Prostate gland (tissue), 2 donors: ENCODE data around the gene ELL3. TPM values are rescaled to one million over a fixed set of nuclear protein-coding genes. Genes with fewer than 3 reads are reported as not detected.
"Not testable (repeated sequence)": the region's sequence is repeated elsewhere in the genome, so short reads cannot be mapped to it uniquely, and the experiment has no call there.

Experiments used
- DNase-seq: peaks from one replicate; pipeline ENCODE4 v3.0.0-alpha.2; 2019; ENCODE audit warnings: low spot score
- H3K27ac ChIP-seq, 2 donors: fragments of 200-600 bp; sonication (generic); 2 replicates each; pipeline ENCODE4 v1.5.1; 2017 to 2019
- H3K27me3 ChIP-seq: fragments of 200-600 bp; sonication (generic); replicated peaks from 2 replicates; pipeline ENCODE4 v1.5.1; 2019; ENCODE audit not compliant: insufficient read depth
- H3K36me3 ChIP-seq, 2 donors: fragments of 200-600 bp; sonication (generic); 1 replicate in 1 of 2; 2 replicates in 1 of 2; pipeline versions ENCODE4 v1.5.1 to v1.8.1; 2017 to 2019
- H3K4me1 ChIP-seq: fragments of 200-600 bp; sonication (generic); replicated peaks from 2 replicates; pipeline ENCODE4 v1.5.1; 2019
- H3K4me3 ChIP-seq, 2 donors: fragments of 200-600 bp; sonication (generic); 2 replicates each; pipeline ENCODE4 v1.5.1; 2017 to 2019
- H3K9me3 ChIP-seq: fragments of 200-600 bp; sonication (generic); 2 replicates; pipeline ENCODE4 v1.5.1; 2017
- POLR2A ChIP-seq: fragments of 450-650 bp; IDR thresholded peaks from one replicate; pipeline ENCODE4 v1.6.1; 2016; ENCODE audit warnings: antibody characterized with exemption, mild to moderate bottlenecking
- POLR2AphosphoS5 ChIP-seq: sonication (generic); formaldehyde crosslinking; IDR thresholded peaks from one replicate; pipeline ENCODE4 v1.6.1; 2017; ENCODE audit warnings: antibody characterized with exemption
- WGBS: methylation state at CpG from one replicate; pipeline ENCODE4 v1.1.5; 2018; 5-methylcytosine and 5-hydroxymethylcytosine counted together
- intact Hi-C: fragments of 100-400 bp; cut with DNase I; formaldehyde crosslinking; loops from one replicate; pipeline ENCODE4 v1.14.2; 2022
- total RNA-seq, 2 donors: library from RNA; depleted of rRNA; stranded (reverse); fragments of >200 nt; gene quantifications; one replicate each; pipeline ENCODE4 v1.1.0, GENCODE V29; 2016
- TF ChIP-seq, protein P1 (sequence below), 4 experiments: fragments of 200-600 bp in 2 of 4; fragments of 450-650 bp in 2 of 4; sonication (generic) in 2 of 4; IDR thresholded peaks; 1 replicate in 3 of 4; 2 replicates in 1 of 4; pipeline ENCODE4 v1.5.1; 2016 to 2019; ENCODE audit warnings: antibody characterized with exemption in 4 of 4, mild to moderate bottlenecking in 2 of 4, moderate library complexity in 2 of 4

ELL3 gene
- 1 to 10 TPM; 4.7 to 7.7 TPM for total RNA-seq

GRCh38 chr15:43776718-43777266 is at the start of gene ELL3:
TSS of gene ELL3 (minus strand) at chr15:43776966. CDS start at chr15:43776901, 65 bp downstream.
- no peaks in the 10 kb centered on the region for H3K9me3 ChIP-seq
- peak within 1 kb of the TSS; percentile 54 to 56 for H3K4me3 ChIP-seq
- peak within 1 kb of the TSS; percentile 93 to 97 for H3K27ac ChIP-seq
- H3K27me3 ChIP-seq, result no peaks in the 10 kb centered on the region
- WGBS, result 2% methylated on average over 35 of the region's 41 CpGs
- intact Hi-C loops, result no loop called here
- no peaks in the 10 kb centered on the region for H3K4me1 ChIP-seq
- no peak for TF ChIP-seq POLR2AphosphoS5
- TF ChIP-seq, protein P1, sequence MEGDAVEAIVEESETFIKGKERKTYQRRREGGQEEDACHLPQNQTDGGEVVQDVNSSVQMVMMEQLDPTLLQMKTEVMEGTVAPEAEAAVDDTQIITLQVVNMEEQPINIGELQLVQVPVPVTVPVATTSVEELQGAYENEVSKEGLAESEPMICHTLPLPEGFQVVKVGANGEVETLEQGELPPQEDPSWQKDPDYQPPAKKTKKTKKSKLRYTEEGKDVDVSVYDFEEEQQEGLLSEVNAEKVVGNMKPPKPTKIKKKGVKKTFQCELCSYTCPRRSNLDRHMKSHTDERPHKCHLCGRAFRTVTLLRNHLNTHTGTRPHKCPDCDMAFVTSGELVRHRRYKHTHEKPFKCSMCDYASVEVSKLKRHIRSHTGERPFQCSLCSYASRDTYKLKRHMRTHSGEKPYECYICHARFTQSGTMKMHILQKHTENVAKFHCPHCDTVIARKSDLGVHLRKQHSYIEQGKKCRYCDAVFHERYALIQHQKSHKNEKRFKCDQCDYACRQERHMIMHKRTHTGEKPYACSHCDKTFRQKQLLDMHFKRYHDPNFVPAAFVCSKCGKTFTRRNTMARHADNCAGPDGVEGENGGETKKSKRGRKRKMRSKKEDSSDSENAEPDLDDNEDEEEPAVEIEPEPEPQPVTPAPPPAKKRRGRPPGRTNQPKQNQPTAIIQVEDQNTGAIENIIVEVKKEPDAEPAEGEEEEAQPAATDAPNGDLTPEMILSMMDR (IDR thresholded peaks at IDR 0.05), result no peak
- TF ChIP-seq POLR2A, result peak; percentile 83
- H3K36me3 ChIP-seq, result no peaks in the 10 kb centered on the region
- peak; percentile 83 for DNase-seq

GRCh38 chr15:43826029-43826507 is 49.3 kb upstream of the ELL3 start:
- no peaks in the 10 kb centered on the region for H3K27me3 ChIP-seq
- intact Hi-C loops, result no loop called here
- DNase-seq, result no peak
- TF ChIP-seq POLR2A (no peak), POLR2AphosphoS5 (no peak)
- TF ChIP-seq, protein P1 (IDR thresholded peaks at IDR 0.05), result no peak
- no peaks in the 10 kb centered on the region for H3K36me3 ChIP-seq
- 97% methylated on average over 11 of the region's 11 CpGs for WGBS
- H3K4me3 ChIP-seq, result peak overlapping the region; percentile 31 to 43
- H3K9me3 ChIP-seq, result no peaks in the 10 kb centered on the region
- peaks cover 7% of the 10 kb centered on the region for H3K4me1 ChIP-seq
- peak overlapping the region; percentile 74 to 77 for H3K27ac ChIP-seq

DNA sequence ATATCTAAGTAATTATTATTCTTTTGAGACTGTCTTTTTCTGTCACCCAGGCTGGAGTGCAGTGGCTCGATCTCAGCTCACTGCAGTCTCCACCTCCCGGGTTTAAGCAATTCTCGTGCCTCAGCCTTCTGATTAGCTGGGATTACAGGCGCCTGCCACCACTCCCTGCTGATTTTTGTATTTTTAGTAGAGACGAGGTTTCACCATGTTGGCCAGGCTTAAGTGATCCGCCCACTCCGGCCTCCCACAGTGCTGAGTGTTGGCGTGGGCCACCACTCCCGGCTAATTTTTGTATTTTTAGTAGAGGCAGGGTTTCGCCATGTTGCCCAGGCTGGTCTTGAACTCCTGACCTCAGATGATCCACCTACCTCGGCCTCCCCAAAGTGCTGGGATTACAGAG is 48.5 kb upstream of the ELL3 start:
- intact Hi-C loops, H3K4me1 ChIP-seq, H3K27me3 ChIP-seq, H3K36me3 ChIP-seq, DNase-seq, H3K4me3 ChIP-seq, H3K9me3 ChIP-seq, H3K27ac ChIP-seq: not testable (repeated sequence)
- 94% methylated on average over 11 of the region's 11 CpGs for WGBS

- Histone ChIP-seq H3K27ac (peak within 1 kb of the TSS; percentile 90 to 91), H3K4me1 (peaks cover 7% of the 10 kb centered on the region), H3K4me3 (peak within 1 kb of the TSS; percentile 75 to 76), H3K36me3 (no peaks in the 10 kb centered on the region), H3K9me3 (no peaks in the 10 kb centered on the region), H3K27me3 (no peaks in the 10 kb centered on the region)
- intact Hi-C loops, result no loop called here
- 7% methylated on average over 46 of the region's 46 CpGs for WGBS
- DNase-seq, result peak; percentile 98
- TF ChIP-seq, protein P1 (IDR thresholded peaks at IDR 0.05), result peak in 1 of 4 experiments; percentile 17
- TF ChIP-seq POLR2AphosphoS5 (peak; percentile 100), POLR2A (peak; percentile 80)
Observed at GRCh38 chr15:43824302-43825246, 47.8 kb upstream of the ELL3 start, which contains the start of gene MFAP1. TSS of gene MFAP1 (minus strand) at chr15:43824690. CDS start at chr15:43824569, 121 bp downstream.

DNA sequence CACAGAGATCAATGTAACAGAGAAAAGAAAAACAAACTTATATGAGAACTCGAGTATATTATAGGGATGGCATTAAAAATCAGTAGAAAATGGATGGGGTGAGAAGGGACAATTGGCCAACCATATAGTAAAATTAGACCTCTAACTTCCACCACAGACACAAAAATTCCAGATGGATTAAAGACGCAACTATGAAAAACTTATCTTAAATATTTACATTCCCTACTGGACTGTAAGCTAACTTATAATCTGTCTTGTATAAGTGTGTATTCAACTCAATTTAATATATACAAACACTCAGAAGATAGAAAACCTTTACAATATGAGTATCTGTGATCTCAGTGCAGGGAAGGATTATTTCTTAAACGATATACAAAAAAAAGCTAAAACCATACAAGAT is 44.7 kb upstream of the ELL3 start:
- Histone ChIP-seq H3K27me3 (no peaks in the 10 kb centered on the region), H3K4me1 (peaks cover 7% of the 10 kb centered on the region), H3K27ac (no peak overlapping the region), H3K9me3 (no peaks in the 10 kb centered on the region), H3K4me3 (no peak overlapping the region), H3K36me3 (no peaks in the 10 kb centered on the region)
- WGBS, result 63% methylated on average over 3 of the region's 3 CpGs
- no peak for DNase-seq
- TF ChIP-seq POLR2AphosphoS5, result no peak
- no peak for TF ChIP-seq POLR2A
- TF ChIP-seq, protein P1 (IDR thresholded peaks at IDR 0.05), result no peak
- intact Hi-C loops, result no loop called here

DNA sequence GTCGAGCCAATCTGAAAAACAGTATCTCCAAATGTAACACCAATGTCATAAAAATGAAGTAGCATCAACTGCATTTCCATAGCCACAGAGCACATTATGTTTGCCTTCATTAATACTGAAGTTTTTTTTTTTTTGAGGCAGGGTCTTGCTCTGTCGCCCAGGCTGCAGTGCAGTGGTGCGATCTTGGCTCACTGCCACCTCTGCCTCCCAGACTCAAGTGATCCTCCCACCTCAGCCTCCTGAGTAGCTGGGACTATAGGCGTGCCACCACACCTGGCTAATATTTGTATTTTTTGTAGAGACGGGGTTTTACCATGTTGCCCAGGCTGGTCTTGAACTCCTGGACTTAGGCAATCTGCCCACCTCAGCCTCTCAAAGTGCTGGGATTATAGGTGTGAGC is 38.3 kb upstream of the ELL3 start:
- WGBS, result 97% methylated on average over 5 of the region's 5 CpGs
- peaks cover 4 to 16% of the 10 kb centered on the region in 2 donors for H3K36me3 ChIP-seq
- H3K9me3 ChIP-seq, intact Hi-C loops, H3K4me3 ChIP-seq, DNase-seq, H3K27me3 ChIP-seq, H3K4me1 ChIP-seq, H3K27ac ChIP-seq: not testable (repeated sequence)
